Measurements from ENCODE around the gene CGGBP1.

GRCh38 chr3:88019024-88019423, 39.8 kb downstream of the CGGBP1 start:
- TF ChIP-seq FOXA1 (IDR thresholded peaks at IDR 0.05) = no peak
- no peak for TF ChIP-seq FOXM1 (IDR thresholded peaks at IDR 0.05; ENCODE audit: borderline replicate concordance)
- TF ChIP-seq SP1 (IDR thresholded peaks at IDR 0.05) = no peak
- TF ChIP-seq CTBP1 (IDR thresholded peaks at IDR 0.05; ENCODE audit: borderline replicate concordance) = no peak
- no peak for TF ChIP-seq ZNF384 (IDR thresholded peaks at IDR 0.05)
- TF ChIP-seq NFRKB (IDR thresholded peaks at IDR 0.05) = no peak
- no peak for TF ChIP-seq FOXK2 (IDR thresholded peaks at IDR 0.05)
- TF ChIP-seq, protein P1, sequence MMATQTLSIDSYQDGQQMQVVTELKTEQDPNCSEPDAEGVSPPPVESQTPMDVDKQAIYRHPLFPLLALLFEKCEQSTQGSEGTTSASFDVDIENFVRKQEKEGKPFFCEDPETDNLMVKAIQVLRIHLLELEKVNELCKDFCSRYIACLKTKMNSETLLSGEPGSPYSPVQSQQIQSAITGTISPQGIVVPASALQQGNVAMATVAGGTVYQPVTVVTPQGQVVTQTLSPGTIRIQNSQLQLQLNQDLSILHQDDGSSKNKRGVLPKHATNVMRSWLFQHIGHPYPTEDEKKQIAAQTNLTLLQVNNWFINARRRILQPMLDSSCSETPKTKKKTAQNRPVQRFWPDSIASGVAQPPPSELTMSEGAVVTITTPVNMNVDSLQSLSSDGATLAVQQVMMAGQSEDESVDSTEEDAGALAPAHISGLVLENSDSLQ (IDR thresholded peaks at IDR 0.05) = no peak
- TF ChIP-seq TARDBP (IDR thresholded peaks at IDR 0.05) = no peak
- TF ChIP-seq SUZ12 (IDR thresholded peaks at IDR 0.05) = no peak
- no peak for TF ChIP-seq BHLHE40 (IDR thresholded peaks at IDR 0.05; ENCODE audit: borderline replicate concordance)
- no peak for TF ChIP-seq HDGF (IDR thresholded peaks at IDR 0.05; ENCODE audit: borderline replicate concordance)

All from HEK293T (cell line).